Measurements from ENCODE around the gene ITPKC. TPM values are rescaled to one million over a fixed set of nuclear protein-coding genes. Genes with fewer than 3 reads are reported as not detected.

Gene ITPKC
- total RNA-seq, 1 donor from 2014 or later, result 7.5 TPM

GRCh38 chr19:40739871-40740703 lies 23.2 kb downstream of the ITPKC start:
- no peak for DNase-seq (ENCODE audit: low spot score)

DNA sequence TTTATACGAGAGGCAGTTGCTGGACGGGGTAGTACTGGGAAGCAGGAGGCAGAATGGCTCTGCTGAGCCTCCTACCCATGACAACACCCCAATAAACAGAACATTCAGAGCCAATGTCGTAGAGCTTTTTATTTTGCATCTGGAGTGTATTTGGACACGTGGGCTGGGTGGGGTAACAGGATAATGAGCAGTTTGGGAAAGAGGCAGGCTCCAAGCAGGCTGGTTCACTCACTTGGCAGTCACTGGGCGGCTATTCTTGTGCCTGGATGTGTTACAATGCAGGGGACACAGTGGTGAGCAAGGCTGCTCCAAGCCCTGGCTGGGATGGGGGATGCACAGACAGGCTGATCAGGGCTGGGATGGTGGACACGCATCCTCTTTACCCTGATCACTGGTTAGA lies 23.8 kb downstream of the ITPKC start:
- peak; percentile 70 for DNase-seq (ENCODE audit: low spot score)

DNA sequence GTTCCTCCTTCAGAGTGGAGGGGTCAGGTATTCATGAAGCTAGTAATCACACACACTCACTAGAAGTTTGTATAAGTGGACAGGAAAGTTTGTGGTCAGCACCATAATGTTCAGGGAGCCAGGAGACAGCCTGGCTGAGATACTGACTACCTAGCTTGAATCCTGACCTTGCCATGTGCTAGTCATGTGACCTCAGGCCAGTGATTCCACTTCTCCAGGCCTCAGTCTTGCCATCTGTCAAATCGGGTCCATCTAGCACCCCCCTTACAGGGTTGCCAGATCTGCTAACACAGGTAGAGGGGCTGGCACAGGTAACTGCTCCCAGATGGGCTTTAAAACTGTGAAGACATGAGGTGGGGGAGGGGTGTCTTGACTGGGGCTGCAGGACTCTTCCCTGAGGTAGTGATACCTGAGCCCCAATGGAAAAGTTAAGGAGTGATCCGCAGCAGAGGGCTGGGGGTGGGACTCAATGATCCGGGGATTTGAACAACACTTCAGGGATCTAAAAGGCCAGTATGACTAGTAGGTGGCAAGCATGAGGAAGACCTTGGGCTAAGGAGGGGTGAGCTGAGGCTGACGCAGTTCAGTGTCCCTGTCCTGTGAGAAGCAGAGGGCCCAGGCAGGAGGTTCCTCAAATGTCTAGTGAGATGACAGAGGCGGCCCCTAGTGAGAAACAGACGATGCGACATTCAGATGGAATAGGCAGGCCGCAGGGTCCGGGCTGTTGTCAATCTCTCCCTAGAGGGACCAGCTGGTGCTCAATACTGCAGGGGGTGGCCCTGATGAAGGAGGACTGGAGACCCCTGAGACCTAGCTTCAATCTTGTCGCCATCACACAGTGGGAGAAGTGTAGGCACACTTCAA lies 24.8 kb downstream of the ITPKC start:
- DNase-seq (ENCODE audit: low spot score), result no peak

DNA sequence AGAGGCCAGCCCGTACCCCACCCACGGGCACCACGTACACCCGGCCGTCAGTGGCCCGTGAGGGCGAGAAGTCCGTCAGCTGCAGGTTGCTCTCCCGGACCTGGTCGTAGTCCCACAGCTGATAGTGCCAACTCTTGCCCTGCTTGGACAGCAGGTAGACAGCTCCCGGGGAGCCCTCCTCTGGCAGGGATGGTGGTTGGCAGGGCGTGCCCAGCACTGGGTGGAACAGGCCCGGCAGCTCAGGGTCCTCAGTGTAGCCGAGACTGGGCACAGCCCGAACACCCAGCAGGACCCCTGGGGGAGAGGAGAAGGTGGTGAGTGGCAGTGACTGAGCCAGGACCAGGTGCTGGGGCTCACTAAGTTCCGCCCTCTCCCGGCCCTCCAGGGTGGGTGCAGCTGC lies 25.6 kb downstream of the ITPKC start:
- no peak for DNase-seq (ENCODE audit: low spot score)

DNA sequence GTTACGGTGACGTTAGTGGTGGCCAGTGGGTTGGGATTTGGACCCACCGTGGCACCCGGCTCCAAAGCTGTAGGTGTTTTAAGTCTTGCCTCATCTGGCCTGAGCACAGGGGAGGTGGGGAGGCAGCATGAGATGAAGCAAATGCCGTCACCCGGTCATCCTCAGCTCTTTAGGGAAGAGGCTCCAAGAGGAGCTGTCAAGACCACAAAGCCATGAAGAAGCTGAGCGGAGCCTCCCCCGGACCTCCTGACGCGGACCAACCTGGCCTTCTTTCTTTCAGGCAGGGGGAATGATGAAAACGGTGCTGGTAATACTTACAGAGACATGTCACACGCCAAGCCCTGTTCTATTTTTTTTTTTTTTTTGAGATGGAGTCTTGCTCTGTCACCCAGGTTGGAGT lies 26.0 kb downstream of the ITPKC start:
- DNase-seq (ENCODE audit: low spot score), result no peak

- DNase-seq (ENCODE audit: low spot score), result no peak
Observed at GRCh38 chr19:40743926-40744325, 27.0 kb downstream of the ITPKC start.

DNA sequence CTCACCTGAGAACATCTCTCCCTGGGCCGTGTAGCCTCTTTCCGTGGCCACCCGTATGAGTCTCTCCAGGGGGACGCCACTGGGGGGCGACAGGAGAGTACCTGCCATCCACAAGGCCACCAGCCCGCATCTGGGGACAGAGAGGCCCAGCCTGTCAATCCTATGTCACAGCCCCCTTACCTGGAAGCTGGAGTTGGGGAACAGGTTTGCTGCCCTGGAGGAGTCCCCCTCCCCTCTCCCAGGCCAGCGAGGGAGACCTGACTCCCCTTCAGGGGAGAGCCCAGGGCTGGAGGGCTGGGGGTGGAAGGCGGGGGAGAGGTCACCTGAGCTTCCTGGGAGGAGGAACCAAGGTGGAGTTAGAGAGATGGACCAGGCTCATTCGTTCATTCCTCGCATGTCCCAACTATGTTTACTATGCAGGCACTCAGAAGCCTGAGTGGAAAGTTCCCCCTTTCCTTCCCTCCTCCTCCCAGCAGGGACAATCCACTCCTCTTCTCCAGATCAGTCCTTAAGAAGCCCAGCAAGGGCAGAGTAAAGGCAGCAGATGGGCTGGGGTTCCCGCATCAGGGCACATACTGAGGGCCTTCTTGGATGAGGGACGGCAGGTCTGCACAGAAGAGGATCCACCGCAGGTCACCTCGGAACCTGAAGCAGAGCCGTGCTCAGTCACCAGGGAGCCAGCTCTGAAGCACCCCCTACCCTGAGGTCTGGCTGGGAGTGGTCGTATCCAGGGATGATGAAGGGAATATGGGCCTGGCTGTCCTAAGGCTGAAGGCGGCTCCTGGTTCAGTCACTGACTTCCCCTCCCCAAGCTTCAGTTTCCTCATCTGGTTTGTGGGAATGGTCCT lies 27.9 kb downstream of the ITPKC start:
- DNase-seq (ENCODE audit: low spot score), result no peak

DNA sequence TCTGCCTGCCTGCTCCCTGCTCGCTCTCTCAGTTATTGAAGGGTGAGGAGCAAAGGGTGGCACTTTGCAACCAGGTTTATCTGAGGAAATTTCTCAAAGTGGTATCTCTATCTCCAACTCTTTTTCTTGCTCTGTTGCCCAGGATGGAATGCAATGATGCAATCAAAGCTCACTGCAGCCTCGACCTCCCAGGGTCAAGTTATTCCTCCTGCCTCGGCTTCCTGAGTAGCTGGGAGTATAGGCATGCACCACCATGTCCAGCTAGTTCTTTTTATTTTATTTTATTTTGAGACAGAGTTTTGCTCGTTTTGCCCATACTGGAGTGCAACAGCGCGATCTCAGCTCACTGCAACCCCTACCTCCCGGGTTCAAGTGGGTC lies 28.5 kb downstream of the ITPKC start:
- DNase-seq (ENCODE audit: low spot score), result peak; percentile 38

GRCh38 chr19:40747536-40747935 lies 30.6 kb downstream of the ITPKC start:
- DNase-seq (ENCODE audit: low spot score), result no peak

GRCh38 chr19:40750058-40750873 lies 33.4 kb downstream of the ITPKC start, which contains the start of gene ACTMAP:
Gene ACTMAP, minus strand, starts transcription at chr19:40750477. Its CDS starts 674 bp downstream, at chr19:40749803.
- DNase-seq (ENCODE audit: low spot score), result peak; percentile 100

DNA sequence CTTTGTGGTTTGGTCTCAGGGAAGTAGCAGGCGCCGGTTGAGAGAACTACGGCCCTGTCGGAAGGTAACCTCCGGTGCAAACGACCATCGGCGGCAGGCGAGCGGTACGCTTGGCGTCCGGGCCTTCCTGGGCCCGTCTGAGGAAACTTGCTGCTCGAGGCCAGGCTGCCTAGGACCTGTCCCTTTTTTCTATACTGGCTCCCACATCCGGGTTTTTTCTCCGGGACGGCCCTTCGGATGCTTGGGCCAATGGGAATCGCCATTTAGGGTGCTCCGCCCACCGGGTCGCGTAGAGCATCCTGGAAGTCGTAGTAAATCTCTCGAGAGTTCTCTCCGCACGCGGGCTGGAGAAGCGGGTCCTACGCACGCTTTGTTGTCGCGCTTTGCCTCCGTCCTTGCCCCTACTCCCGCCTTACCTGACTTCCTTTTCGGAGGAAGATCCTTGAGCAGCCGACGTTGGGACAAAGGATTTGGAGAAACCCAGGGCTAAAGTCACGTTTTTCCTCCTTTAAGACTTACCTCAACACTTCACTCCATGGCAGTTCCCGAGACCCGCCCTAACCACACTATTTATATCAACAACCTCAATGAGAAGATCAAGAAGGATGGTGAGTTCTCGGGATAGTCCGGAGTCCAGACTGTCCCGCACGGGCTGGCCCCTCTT lies 34.1 kb downstream of the ITPKC start, which contains the start of gene SNRPA:
SNRPA (plus strand) TSS at position 330 of the 664 bp plus-strand sequence; CDS start at position 536, 206 bp downstream.
- peak; percentile 99 for DNase-seq (ENCODE audit: low spot score)

DNA sequence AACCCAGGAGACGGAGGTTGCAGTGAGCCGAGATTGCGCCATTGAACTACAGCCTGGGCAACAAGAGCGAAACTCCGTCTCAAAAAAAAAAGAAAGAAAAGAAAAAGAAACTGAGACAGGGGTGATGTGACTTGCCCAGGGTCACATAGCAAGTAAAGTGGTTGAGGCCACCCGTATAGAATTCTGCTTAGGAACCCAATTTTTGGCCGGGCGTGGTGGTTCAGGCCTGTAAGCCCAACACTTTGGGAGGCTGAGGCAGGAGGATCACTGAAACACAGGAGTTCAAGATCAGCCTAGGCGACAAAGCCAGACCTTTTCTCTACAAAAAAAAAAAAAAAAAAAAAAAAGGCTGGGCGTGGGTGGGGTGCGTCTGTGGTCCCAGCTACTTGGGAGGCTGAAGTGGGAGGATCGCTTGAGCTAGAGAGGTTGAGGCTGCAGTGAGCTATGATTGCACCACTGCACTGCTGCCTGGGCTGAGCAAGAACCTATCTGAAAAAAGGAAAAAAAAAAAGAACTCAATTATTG lies 35.4 kb downstream of the ITPKC start:
- DNase-seq (ENCODE audit: low spot score), result no peak

- DNase-seq (ENCODE audit: low spot score), result no peak
Observed at GRCh38 chr19:40754611-40755247, 37.8 kb downstream of the ITPKC start.

- no peak for DNase-seq (ENCODE audit: low spot score)
Observed at GRCh38 chr19:40755248-40755624, 38.3 kb downstream of the ITPKC start.

GRCh38 chr19:40755791-40756190 lies 38.9 kb downstream of the ITPKC start:
- DNase-seq (ENCODE audit: low spot score), result no peak

DNA sequence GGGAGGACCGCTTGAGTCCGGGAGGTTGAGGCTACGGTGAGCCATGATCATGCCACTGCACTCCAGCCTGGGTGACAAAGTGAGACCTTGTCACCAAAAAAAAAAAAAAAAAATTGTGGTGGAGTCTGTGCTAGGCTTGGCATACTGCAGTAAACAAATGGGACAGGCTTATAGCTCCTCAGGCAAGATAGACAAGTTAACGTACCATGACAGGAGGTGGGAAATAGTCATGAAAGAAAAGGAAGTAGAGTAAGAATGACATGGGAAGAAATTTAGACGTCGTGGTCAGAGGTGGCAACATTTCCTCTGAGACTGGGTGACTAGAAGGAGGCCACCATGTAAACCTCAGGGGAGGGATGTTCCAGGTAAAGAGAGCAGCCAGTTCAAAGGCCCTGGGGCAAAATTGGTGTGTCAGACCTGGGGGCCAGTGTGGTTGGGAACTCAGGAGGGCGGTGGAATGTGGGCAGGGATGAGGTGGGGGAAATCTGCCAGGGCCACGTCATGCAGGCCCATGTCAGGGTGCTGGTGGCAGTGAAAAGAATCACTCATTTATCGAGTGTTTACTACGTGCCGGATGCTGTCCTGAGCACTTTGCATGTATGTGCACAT lies 39.7 kb downstream of the ITPKC start:
- DNase-seq (ENCODE audit: low spot score), result no peak

- no peak for DNase-seq (ENCODE audit: low spot score)
Observed at GRCh38 chr19:40758491-40758890, 41.6 kb downstream of the ITPKC start.

GRCh38 chr19:40759352-40759751 lies 42.4 kb downstream of the ITPKC start:
- no peak for DNase-seq (ENCODE audit: low spot score)

Measured in umbilical cord (tissue), 2 donors.